ENCODE data around the gene EIF2S1.

Gene EIF2S1

GRCh38 chr14:67358924-67359774 is 979 bp upstream of the EIF2S1 start:
- H3K27me3 Mint-ChIP-seq: no peaks in the 10 kb centered on the region
- peaks cover 53% of the 10 kb centered on the region for H3K4me1 Mint-ChIP-seq
- H3K27ac Mint-ChIP-seq: peak overlapping the region; percentile 97 to 99
- ATAC-seq: peak; percentile 0
- DNase-seq: no peak
- H3K4me3 Mint-ChIP-seq: peak overlapping the region; percentile 95 to 96
- no peaks in the 10 kb centered on the region for H3K9me3 Mint-ChIP-seq

GRCh38 chr14:67360470-67361206 is 510 bp downstream of the EIF2S1 start:
- Mint-ChIP-seq H3K9me3 (no peaks in the 10 kb centered on the region), H3K4me1 (peaks cover 61% of the 10 kb centered on the region), H3K4me3 (peak overlapping the region; percentile 95 to 96), H3K27me3 (no peaks in the 10 kb centered on the region), H3K27ac (peak overlapping the region; percentile 97 to 99)
- ATAC-seq (peak; percentile 36), DNase-seq (no peak)

- Mint-ChIP-seq H3K27ac (no peak overlapping the region), H3K9me3 (no peaks in the 10 kb centered on the region), H3K4me3 (peak overlapping the region in 1 of 2 donors; percentile 21), H3K4me1 (peaks cover 57% of the 10 kb centered on the region), H3K27me3 (no peaks in the 10 kb centered on the region)
- DNase-seq: no peak
- ATAC-seq: no peak
These were observed 5.3 kb downstream of the EIF2S1 start for GRCh38 chr14:67365476-67365875.

GRCh38 chr14:67370830-67371229 is 10.7 kb downstream of the EIF2S1 start:
- H3K4me3 Mint-ChIP-seq: no peak overlapping the region
- DNase-seq: no peak
- ATAC-seq: no peak
- no peaks in the 10 kb centered on the region for H3K9me3 Mint-ChIP-seq
- H3K4me1 Mint-ChIP-seq: peaks cover 51% of the 10 kb centered on the region
- no peaks in the 10 kb centered on the region for H3K27me3 Mint-ChIP-seq
- H3K27ac Mint-ChIP-seq: peak overlapping the region in 1 of 2 donors; percentile 38

GRCh38 chr14:67371247-67372148 is 11.4 kb downstream of the EIF2S1 start:
- H3K4me3 Mint-ChIP-seq: no peak overlapping the region
- H3K4me1 Mint-ChIP-seq: peaks cover 50% of the 10 kb centered on the region

GRCh38 chr14:67372833-67373232 is 12.7 kb downstream of the EIF2S1 start:
- ATAC-seq: no peak

More at GRCh38 chr14:67371247-67372148, 11.4 kb downstream of the EIF2S1 start:
- no peaks in the 10 kb centered on the region for H3K9me3 Mint-ChIP-seq
- H3K27me3 Mint-ChIP-seq: no peaks in the 10 kb centered on the region
- H3K27ac Mint-ChIP-seq: peak overlapping the region in 1 of 2 donors; percentile 38
- DNase-seq (no peak), ATAC-seq (no peak)

GRCh38 chr14:67373347-67373746 is 13.2 kb downstream of the EIF2S1 start:
- no peaks in the 10 kb centered on the region for H3K27me3 Mint-ChIP-seq
- DNase-seq (no peak), ATAC-seq (peak; percentile 95)
- peak overlapping the region in 1 of 2 donors; percentile 70 for H3K27ac Mint-ChIP-seq
- peaks cover 41% of the 10 kb centered on the region for H3K4me1 Mint-ChIP-seq
- H3K4me3 Mint-ChIP-seq: no peak overlapping the region
- H3K9me3 Mint-ChIP-seq: no peaks in the 10 kb centered on the region

More at GRCh38 chr14:67372833-67373232, 12.7 kb downstream of the EIF2S1 start:
- Mint-ChIP-seq H3K4me1 (peaks cover 46% of the 10 kb centered on the region), H3K27me3 (no peaks in the 10 kb centered on the region), H3K27ac (peak overlapping the region; percentile 37 to 42), H3K9me3 (no peaks in the 10 kb centered on the region), H3K4me3 (peak overlapping the region in 1 of 2 donors; percentile 20)
- no peak for DNase-seq

GRCh38 chr14:67377916-67378315 is 17.8 kb downstream of the EIF2S1 start:
- H3K27ac Mint-ChIP-seq: no peak overlapping the region
- ATAC-seq: no peak
- no peaks in the 10 kb centered on the region for H3K9me3 Mint-ChIP-seq

GRCh38 chr14:67385120-67385519 is 25.0 kb downstream of the EIF2S1 start:
- Mint-ChIP-seq H3K27ac (no peak overlapping the region), H3K9me3 (no peaks in the 10 kb centered on the region)

More at GRCh38 chr14:67377916-67378315, 17.8 kb downstream of the EIF2S1 start:
- DNase-seq: no peak
- Mint-ChIP-seq H3K4me1 (peaks cover 23% of the 10 kb centered on the region), H3K4me3 (no peak overlapping the region), H3K27me3 (no peaks in the 10 kb centered on the region)

GRCh38 chr14:67385618-67386017 is 25.5 kb downstream of the EIF2S1 start:
- ATAC-seq: no peak
- H3K27me3 Mint-ChIP-seq: no peaks in the 10 kb centered on the region
- DNase-seq: no peak
- H3K27ac Mint-ChIP-seq: no peak overlapping the region
- no peaks in the 10 kb centered on the region for H3K9me3 Mint-ChIP-seq
- no peak overlapping the region for H3K4me3 Mint-ChIP-seq
- H3K4me1 Mint-ChIP-seq: peaks cover 7% of the 10 kb centered on the region

More at GRCh38 chr14:67385120-67385519, 25.0 kb downstream of the EIF2S1 start:
- DNase-seq: no peak
- Mint-ChIP-seq H3K27me3 (no peaks in the 10 kb centered on the region), H3K4me1 (peaks cover 7% of the 10 kb centered on the region), H3K4me3 (no peak overlapping the region)
- ATAC-seq: no peak

GRCh38 chr14:67387195-67387594 is 27.1 kb downstream of the EIF2S1 start:
- H3K27me3 Mint-ChIP-seq: no peaks in the 10 kb centered on the region
- H3K4me1 Mint-ChIP-seq: peaks cover 5% of the 10 kb centered on the region
- H3K9me3 Mint-ChIP-seq: no peaks in the 10 kb centered on the region
- no peak overlapping the region for H3K27ac Mint-ChIP-seq
- ATAC-seq (no peak), DNase-seq (no peak)
- no peak overlapping the region for H3K4me3 Mint-ChIP-seq

GRCh38 chr14:67389275-67389674 is 29.1 kb downstream of the EIF2S1 start:
- Mint-ChIP-seq H3K4me1 (no peaks in the 10 kb centered on the region), H3K27ac (peak overlapping the region; percentile 38 to 85), H3K4me3 (no peak overlapping the region), H3K9me3 (no peaks in the 10 kb centered on the region), H3K27me3 (no peaks in the 10 kb centered on the region)
- DNase-seq (no peak), ATAC-seq (no peak)

- ATAC-seq: no peak
- Mint-ChIP-seq H3K9me3 (no peaks in the 10 kb centered on the region), H3K27me3 (no peaks in the 10 kb centered on the region), H3K4me1 (no peaks in the 10 kb centered on the region), H3K27ac (no peak overlapping the region), H3K4me3 (no peak overlapping the region)
- DNase-seq: no peak
These were observed 29.8 kb downstream of the EIF2S1 start for GRCh38 chr14:67389811-67390534.

GRCh38 chr14:67391268-67391667 is 31.1 kb downstream of the EIF2S1 start:
- no peak overlapping the region for H3K4me3 Mint-ChIP-seq
- H3K27ac Mint-ChIP-seq: peak overlapping the region in 1 of 2 donors; percentile 55
- no peaks in the 10 kb centered on the region for H3K4me1 Mint-ChIP-seq
- ATAC-seq: no peak
- no peaks in the 10 kb centered on the region for H3K27me3 Mint-ChIP-seq
- no peaks in the 10 kb centered on the region for H3K9me3 Mint-ChIP-seq
- DNase-seq: no peak

All from stimulated activated naive CD8-positive, alpha-beta T cell treated with anti-CD3 and anti-CD28 coated beads, Interleukin-15, amount 100 ng/mL, for 72 hours (primary cell).